Measurements from ENCODE around the gene KSR1. TPM values are rescaled to one million over a fixed set of nuclear protein-coding genes. Genes with fewer than 3 reads are reported as not detected.

KSR1 gene
- total RNA-seq, 6 experiments from 2014 or later, result 5.9 to 12.9 (median 8.7) TPM

- H3K27ac ChIP-seq, result no peak overlapping the region
- no peak for TF ChIP-seq POLR2A (IDR thresholded peaks at IDR 0.05)
- TF ChIP-seq, protein P1, sequence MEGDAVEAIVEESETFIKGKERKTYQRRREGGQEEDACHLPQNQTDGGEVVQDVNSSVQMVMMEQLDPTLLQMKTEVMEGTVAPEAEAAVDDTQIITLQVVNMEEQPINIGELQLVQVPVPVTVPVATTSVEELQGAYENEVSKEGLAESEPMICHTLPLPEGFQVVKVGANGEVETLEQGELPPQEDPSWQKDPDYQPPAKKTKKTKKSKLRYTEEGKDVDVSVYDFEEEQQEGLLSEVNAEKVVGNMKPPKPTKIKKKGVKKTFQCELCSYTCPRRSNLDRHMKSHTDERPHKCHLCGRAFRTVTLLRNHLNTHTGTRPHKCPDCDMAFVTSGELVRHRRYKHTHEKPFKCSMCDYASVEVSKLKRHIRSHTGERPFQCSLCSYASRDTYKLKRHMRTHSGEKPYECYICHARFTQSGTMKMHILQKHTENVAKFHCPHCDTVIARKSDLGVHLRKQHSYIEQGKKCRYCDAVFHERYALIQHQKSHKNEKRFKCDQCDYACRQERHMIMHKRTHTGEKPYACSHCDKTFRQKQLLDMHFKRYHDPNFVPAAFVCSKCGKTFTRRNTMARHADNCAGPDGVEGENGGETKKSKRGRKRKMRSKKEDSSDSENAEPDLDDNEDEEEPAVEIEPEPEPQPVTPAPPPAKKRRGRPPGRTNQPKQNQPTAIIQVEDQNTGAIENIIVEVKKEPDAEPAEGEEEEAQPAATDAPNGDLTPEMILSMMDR (IDR thresholded peaks at IDR 0.05), result no peak
- peaks cover 0 to 8% (median 4%) of the 10 kb centered on the region in 4 donors for H3K4me1 ChIP-seq
- no peak overlapping the region for H3K4me3 ChIP-seq
- no peaks in the 10 kb centered on the region for H3K36me3 ChIP-seq
- intact Hi-C loops (cut with DNase I), result no loop called here
- H3K27me3 ChIP-seq, result no peaks in the 10 kb centered on the region
- DNase-seq, result no peak
- WGBS (ENCODE audit: insufficient coverage, low coverage, low lambda C conversion rate, missing lambda C conversion rate), result 68% methylated on average over 7 of the region's 7 CpGs
- no peaks in the 10 kb centered on the region for H3K9me3 ChIP-seq
- ATAC-seq, result peak in 2 of 4 donors; percentile 24 to 30
Measured at GRCh38 chr17:27529230-27529796, 73.1 kb downstream of the KSR1 start.

DNA sequence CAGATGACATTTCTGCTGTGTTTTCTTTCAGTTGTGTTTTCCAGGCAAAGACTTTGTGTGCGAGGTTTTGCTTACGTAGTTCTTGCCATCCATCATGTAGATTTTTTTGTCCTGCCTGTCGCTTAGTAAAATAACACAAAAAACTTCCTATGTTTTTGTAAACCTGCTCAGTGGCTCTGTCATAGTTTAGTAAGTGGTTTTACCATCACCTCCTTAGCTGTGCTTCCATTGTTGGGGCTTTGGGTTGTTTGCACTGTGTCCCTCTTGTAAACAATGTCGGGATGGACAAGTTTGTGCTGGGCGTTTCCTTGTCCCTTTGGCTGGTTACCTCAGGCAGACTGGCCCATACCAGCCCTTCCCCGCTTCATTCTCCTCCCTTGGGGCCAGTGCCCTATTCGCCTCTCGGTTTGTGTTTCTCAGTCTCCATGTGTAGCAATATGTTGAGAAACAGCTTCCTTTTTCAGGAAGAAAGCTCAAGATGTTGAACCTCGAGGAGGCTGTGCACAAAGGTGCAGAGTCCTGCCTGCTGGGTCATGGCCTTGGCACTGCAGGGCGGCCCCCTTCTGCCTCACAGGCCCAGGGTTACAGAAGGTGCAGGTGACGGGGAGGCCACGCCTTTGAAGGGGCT lies 74.6 kb downstream of the KSR1 start:
- ATAC-seq (peak; percentile 29 to 55 (median 34)), DNase-seq (no peak)
- intact Hi-C loops (cut with DNase I), result no loop called here
- no peak overlapping the region for H3K27ac ChIP-seq
- whole genome bisulfite sequencing (ENCODE audit: insufficient coverage, low coverage, low lambda C conversion rate, missing lambda C conversion rate), result 56% methylated on average over 10 of the region's 12 CpGs
- no peaks in the 10 kb centered on the region for H3K9me3 ChIP-seq
- H3K27me3 ChIP-seq, result no peaks in the 10 kb centered on the region
- no peak for TF ChIP-seq POLR2A (IDR thresholded peaks at IDR 0.05)
- TF ChIP-seq, protein P1 (IDR thresholded peaks at IDR 0.05), result no peak
- H3K36me3 ChIP-seq, result no peaks in the 10 kb centered on the region
- no peak overlapping the region for H3K4me3 ChIP-seq
- H3K4me1 ChIP-seq, result peaks cover 0 to 8% (median 4%) of the 10 kb centered on the region in 4 donors

- WGBS (ENCODE audit: insufficient coverage, low coverage, low lambda C conversion rate, missing lambda C conversion rate), result 88% methylated on average over 2 of the region's 6 CpGs
- peaks cover 0 to 6% (median 2%) of the 10 kb centered on the region in 4 donors for H3K4me1 ChIP-seq
- TF ChIP-seq, protein P1 (IDR thresholded peaks at IDR 0.05), result no peak
- TF ChIP-seq POLR2A (IDR thresholded peaks at IDR 0.05), result no peak
- DNase-seq, result no peak
- no peaks in the 10 kb centered on the region for H3K9me3 ChIP-seq
- H3K27ac ChIP-seq, result no peak overlapping the region
- no peaks in the 10 kb centered on the region for H3K36me3 ChIP-seq
- no peaks in the 10 kb centered on the region for H3K27me3 ChIP-seq
- H3K4me3 ChIP-seq, result no peak overlapping the region
- intact Hi-C loops (cut with DNase I), result no loop called here
- ATAC-seq, result peak in 2 of 4 donors; percentile 9 to 10
Measured at GRCh38 chr17:27531469-27531961, 75.3 kb downstream of the KSR1 start.

DNA sequence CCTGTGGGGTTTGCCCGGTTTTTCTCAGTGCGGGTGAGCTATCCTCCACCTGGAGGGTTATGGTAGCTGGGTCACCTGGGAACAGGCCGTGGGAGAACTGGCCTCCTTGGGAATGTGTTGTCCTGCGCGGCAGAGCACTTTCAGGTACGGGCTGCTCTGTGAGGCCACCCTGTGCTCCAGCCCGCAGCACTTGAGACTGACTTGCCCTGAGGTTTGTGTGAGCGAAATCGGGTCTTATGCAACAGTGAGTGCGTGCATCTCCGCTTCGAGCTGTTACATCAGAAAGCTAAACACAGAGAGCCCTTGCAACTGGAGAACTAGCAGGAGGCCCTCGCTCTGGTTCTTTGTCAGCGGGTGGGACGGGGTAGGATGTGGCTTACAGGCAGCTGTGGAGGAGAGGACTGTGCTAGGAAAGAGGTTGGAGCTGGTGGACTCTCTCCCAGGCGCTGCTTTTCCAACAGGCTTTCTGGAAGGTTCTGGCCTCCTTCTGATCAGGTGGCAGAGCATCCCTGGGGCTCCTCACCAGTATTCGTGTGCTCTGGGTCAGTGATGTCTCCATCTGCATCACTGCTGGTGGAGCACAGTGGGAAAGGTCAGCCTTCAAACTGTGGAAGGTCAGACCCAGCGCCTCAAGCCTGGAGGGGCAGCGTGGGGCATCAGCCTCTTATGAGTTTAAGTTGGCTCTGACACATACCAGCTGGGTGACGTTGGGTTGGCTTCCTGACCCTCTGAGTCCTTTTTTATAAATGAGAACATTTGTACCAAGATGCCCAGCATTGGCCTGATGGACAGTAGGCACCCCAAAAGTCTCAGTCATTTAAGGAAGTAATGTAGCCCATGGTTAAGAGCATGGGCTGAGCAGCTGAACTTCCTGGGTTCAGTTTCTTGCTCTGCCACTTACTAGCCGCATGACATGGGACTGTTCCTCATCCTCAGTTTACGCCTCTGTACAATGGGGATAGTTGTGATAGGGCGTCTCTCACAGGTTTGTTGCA lies 76.3 kb downstream of the KSR1 start:
- TF ChIP-seq POLR2A (IDR thresholded peaks at IDR 0.05), result no peak
- TF ChIP-seq, protein P1 (IDR thresholded peaks at IDR 0.05), result no peak
- intact Hi-C loops (cut with DNase I), result no loop called here
- Histone ChIP-seq H3K36me3 (no peaks in the 10 kb centered on the region), H3K27ac (no peak overlapping the region), H3K27me3 (no peaks in the 10 kb centered on the region), H3K9me3 (no peaks in the 10 kb centered on the region), H3K4me1 (no peaks in the 10 kb centered on the region), H3K4me3 (no peak overlapping the region)
- DNase-seq (peak; percentile 43 to 63 (median 56)), ATAC-seq (peak; percentile 43 to 79 (median 62))
- WGBS (ENCODE audit: insufficient coverage, low coverage, low lambda C conversion rate, missing lambda C conversion rate), result 39% methylated on average over 8 of the region's 23 CpGs
